Astrocyte of the cerebellum (primary cell): ENCODE results near the gene CRYBA2.

ENCODE experiments used
- DNase-seq: peaks from one replicate; pipeline ENCODE4 v3.0.0-alpha.2; 2011; ENCODE audit warnings: low read depth
- H3K4me3 ChIP-seq: 2 replicates; pipeline ENCODE4 v1.5.1; 2011; ENCODE audit warnings: mild to moderate bottlenecking, low read depth, low read length, moderate library complexity
- in situ Hi-C: cut with HindIII; loops from 2 replicates; pipeline ENCODE4 v1.10.0; 2017; ENCODE audit warnings: low sequenced_read_pairs
- TF ChIP-seq, protein P1 (sequence below): IDR thresholded peaks from 2 replicates; pipeline ENCODE4 v1.5.1; 2012; ENCODE audit warnings: low read length, low read depth, moderate library complexity, mild to moderate bottlenecking; ENCODE audit errors: missing control alignments

The CRYBA2 gene

DNA sequence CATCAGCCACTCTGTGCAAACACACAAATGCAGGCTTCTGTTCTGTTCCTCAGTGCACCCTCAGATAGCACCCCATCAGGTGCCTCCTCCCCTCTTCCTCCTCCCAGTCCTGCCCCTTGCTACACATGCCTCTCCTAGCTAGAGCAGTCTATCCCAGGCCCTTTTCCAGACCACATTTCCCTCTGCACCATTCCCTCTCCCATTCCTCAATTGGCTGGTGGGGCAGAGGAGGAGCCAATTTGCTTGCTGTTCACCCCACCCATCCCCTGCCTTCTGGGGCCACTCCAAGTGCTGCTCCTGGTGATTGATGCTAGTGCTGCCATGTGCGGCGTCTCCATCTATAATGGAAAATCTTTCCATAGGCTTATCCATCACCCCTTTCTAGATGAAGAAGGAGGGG is 42.7 kb upstream of the CRYBA2 start:
- no peak for DNase-seq
- no peak overlapping the region for H3K4me3 ChIP-seq
- in situ Hi-C loops = no loop called here
- TF ChIP-seq, protein P1, sequence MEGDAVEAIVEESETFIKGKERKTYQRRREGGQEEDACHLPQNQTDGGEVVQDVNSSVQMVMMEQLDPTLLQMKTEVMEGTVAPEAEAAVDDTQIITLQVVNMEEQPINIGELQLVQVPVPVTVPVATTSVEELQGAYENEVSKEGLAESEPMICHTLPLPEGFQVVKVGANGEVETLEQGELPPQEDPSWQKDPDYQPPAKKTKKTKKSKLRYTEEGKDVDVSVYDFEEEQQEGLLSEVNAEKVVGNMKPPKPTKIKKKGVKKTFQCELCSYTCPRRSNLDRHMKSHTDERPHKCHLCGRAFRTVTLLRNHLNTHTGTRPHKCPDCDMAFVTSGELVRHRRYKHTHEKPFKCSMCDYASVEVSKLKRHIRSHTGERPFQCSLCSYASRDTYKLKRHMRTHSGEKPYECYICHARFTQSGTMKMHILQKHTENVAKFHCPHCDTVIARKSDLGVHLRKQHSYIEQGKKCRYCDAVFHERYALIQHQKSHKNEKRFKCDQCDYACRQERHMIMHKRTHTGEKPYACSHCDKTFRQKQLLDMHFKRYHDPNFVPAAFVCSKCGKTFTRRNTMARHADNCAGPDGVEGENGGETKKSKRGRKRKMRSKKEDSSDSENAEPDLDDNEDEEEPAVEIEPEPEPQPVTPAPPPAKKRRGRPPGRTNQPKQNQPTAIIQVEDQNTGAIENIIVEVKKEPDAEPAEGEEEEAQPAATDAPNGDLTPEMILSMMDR = no peak

DNA sequence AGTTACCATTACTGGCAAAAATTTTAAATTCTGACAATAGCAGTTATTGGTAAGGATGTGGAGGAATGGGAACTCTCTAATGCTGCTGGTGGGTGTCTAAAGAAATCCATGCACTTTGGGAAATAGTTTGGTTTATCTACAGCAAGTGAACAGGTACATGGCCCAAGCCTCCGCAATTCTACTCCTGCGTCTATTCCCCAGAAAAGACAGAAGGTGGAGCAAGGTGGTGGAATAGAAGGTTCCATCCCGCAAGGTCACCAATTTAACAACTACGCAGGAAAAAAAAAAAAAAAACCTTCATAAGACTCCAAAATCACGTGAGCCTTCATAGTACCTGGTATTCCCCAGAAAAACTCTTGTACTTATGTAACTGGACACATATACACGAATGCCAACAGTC is 41.6 kb upstream of the CRYBA2 start:
- no peak for DNase-seq
- TF ChIP-seq, protein P1 = no peak
- in situ Hi-C loops = no loop called here
- no peak overlapping the region for H3K4me3 ChIP-seq

DNA sequence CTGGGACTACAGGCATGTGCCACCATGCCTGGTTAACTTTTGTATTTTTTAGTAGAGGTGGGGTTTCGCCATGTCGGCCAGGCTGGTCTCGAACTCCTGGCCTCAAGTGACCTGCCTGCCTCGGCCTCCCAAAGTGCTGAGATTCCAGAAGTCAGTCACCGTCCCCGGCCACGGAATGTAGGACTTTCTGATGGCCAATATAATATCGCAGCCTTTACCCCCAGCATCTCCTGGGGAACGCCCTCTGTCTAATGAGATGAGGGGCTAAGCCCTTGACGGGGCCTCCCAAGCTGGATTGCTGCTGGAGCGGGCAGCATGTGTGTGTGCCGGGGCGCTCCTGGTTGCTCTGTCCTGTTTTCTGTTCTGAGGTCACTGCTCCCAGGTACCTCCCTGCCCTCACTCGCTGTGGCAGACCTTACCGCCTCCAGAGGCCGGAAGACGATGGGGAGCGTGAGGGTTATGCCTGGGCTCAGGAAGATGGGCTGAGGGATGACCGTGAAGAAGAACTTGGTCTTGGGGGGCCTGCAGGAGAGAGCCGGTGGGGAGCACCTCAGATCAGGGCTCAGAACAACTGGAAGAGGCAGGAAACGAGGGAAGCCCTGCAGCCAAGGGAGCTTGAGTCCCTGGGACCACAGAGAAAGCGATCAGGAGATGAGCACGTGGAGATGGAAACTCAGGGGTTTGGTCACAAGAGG is 39.0 kb upstream of the CRYBA2 start:
- TF ChIP-seq, protein P1 = no peak
- DNase-seq = no peak
- in situ Hi-C loops = no loop called here
- no peak overlapping the region for H3K4me3 ChIP-seq

DNA sequence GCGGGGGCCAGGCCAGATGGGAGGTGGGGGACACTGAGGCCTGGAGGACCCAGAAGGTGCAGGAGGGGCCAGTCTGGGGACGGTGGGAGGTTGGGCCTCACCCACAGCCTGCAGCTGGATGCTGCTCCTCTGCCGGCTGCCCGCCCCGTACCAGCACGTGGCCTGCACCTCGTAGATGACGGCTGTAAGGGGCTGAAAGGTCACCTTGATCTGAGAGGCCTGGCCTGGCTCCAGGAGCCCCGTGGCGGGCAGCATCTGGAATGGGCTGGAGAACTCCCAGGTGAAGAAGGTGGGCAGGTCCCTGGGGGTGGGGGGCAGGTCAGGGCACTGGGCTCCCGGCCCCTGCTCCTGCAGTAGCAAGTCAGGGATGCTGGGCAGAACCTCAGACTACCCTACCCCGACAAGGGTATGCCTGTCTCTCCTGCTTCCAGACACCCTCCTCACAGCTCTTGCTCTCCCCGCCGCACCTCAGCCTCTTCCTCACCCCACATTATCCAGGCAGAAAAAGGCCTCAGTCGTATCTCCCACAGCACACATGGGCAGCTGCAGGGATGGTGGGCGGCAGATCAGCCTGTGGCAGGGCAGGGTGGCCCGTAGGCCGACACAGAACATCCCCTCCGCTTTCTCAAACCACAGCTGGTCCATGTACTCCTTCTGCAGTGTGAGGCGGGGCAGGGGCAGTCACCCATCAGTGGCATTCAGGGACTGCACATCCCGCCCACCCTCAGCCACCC is 38.0 kb upstream of the CRYBA2 start:
- in situ Hi-C loops = no loop called here
- TF ChIP-seq, protein P1 = no peak
- no peak overlapping the region for H3K4me3 ChIP-seq
- no peak for DNase-seq

DNA sequence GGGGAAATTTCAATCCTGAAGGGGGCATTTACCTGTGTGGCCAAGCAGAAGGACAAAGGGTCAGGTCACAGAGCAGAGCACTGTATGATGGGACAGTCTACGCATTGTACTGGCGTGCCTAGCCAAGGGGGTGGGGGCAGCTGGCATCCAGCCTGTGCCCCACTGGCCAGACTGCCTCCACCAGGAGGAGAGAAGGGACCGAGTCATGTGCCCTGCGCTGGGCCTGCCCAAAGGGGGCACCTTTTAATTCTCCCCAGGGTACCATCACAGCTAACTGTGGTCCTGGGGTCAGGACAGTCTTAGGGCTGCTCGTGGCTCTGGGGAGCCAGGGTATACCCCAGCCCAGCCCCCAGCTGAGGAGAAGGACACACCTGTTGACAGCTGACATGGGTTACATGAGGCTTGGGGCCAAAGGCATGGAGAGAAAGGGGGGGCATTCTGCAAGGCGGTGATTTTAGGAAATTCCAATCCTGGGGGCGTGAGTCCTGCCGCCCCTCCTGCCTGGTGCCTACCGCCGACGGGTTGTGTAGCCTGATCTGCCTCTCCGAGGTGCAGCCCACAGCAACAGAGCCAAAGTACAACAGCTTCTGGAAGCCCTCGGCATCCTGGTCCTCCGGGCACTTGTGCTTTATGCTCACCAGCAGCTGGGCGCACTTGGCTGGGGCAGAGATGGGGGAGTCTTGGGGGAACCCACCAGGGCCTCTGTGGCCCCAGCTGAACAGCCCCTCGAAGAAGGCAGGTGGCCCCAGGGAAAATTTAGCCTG is 37.1 kb upstream of the CRYBA2 start:
- TF ChIP-seq, protein P1 = no peak
- in situ Hi-C loops = no loop called here
- DNase-seq = no peak
- H3K4me3 ChIP-seq = no peak overlapping the region

DNA sequence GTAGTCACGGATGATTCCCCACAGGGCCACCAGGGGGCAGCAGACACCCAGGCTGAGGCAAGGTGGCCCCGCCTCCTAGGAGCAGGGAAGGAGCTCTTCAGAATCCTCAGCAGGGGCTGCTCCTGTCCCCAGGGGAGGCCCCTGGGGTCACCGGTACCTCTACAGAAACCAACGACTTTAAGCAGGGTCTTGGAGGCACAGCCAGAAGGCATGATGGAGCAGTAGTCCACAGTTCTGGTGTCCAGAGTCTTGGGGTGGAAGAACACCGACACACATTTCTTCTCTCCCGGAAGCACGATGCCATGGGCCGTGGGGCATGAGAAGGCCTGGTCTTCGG is 36.6 kb upstream of the CRYBA2 start:
- DNase-seq = peak; percentile 46
- TF ChIP-seq, protein P1 = peak; percentile 98
- in situ Hi-C loops = no loop called here
- no peak overlapping the region for H3K4me3 ChIP-seq
